Stimulated activated CD4-positive, alpha-beta T cell treated with anti-CD3 and anti-CD28 coated beads, Interleukin-12 subunit alpha, Interleukin-12 subunit beta, amount 100 ng/mL, for 4 hours (primary cell): ENCODE measurements around the gene TM7SF2.

Experiments used
- DNase-seq: peaks from one replicate; pipeline ENCODE4 v3.0.0-alpha.2; 2020

TM7SF2 gene

DNA sequence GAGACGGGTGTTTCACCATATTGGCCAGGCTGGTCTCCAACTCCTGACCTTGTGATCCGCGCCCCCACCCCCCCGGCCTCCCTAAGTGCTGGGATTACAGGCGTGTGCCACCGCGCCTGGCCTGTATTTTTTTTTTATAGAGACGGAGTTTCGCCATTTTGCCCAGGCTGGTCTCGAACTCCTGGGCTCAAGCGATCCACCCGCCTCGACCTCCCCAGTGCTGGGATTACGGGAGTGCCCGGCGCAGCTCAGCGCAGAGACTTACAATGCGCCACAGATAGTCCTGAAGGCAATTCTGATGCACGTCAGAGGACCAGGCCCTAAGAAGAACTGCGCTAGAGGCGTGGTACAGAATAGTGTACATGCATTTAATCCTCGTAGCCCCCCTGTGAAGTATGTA lies 16.2 kb upstream of the TM7SF2 start:
- no peak for DNase-seq

DNA sequence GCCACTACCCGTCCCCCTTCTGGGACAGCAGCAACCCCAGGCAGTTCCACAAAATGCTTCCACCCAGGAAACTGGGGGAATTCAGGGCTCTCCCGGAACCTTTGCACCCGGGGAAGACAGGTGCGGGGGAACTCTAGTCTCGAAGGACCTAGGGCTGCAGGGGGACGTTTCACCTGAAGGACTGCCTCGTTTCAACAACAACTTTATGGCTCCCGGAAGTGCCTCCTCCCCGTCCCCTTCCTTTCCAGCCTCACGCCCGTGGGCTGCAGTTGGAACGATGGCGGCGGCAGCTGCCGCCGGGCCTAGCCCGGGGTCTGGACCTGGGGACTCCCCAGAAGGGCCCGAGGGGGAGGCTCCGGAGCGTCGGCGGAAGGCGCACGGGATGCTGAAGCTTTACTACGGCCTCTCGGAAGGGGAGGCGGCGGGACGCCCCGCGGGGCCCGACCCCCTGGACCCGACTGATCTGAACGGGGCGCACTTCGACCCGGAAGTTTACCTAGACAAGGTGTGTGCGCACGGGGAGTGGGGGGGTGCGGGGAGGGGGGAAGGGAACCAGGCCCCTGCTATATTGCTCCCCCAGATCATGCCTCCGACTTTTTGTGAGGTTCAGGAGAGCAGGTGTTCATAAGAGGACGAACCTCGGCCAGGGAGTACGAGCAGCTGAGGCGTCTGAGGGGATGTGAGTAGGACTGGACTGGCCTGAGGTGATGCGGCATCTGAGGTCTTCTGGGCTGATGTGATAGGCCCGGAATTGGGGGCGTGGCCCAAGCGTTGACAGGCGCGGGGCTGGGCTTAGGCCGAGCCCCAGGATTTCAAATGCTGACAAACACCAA lies 15.5 kb upstream of the TM7SF2 start, which contains the start of gene VPS51:
TSS of gene VPS51 (plus strand) at position 241 of the 833 bp plus-strand sequence. CDS start at position 278, 37 bp downstream.
- peak; percentile 74 for DNase-seq

GRCh38 chr11:65096926-65097325 lies 14.7 kb upstream of the TM7SF2 start:
- DNase-seq = no peak

GRCh38 chr11:65100674-65101350 lies 10.9 kb upstream of the TM7SF2 start:
- DNase-seq = no peak

- DNase-seq = no peak
These were observed 9.3 kb upstream of the TM7SF2 start for GRCh38 chr11:65102142-65103095.

DNA sequence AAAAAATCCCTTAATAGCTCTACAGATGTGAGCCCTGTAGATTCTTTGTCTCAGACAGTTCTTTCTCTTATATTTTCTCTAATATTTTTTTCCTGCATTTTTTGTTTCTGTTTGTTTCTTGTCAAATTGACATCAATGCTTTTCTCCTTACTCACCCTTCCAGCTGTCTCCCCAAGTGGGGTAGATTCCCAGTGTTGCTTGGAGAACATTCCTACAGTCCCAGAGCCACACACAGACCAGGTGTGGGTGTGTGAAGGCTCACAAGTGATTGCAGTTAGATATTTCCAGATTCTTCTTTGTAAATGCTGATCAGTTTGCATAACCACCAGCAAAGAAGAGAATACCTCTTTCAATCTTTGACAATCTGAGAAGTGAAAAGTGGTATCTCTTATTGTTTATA lies 8.2 kb upstream of the TM7SF2 start:
- no peak for DNase-seq

GRCh38 chr11:65104628-65105027 lies 7.0 kb upstream of the TM7SF2 start:
- no peak for DNase-seq

DNA sequence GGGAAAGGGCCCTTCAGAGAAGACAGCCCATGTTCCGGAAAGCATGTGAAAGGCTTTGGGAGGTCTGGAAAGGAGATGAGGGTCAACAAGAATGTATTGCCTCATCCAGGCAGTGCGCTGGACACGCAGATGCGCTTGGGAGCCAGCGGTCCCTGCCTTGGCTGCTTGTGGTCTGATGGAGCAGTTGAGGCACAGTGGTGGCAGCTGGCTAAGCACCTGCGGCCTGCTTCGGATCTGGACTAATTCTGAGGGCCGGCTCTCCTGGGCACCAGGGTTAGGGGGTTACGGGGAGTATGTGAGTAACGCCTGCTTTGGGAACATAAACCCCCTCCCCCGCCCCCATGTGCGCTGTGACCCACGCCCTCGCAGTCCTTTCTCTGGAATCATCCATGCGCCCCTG lies 4.6 kb upstream of the TM7SF2 start:
- DNase-seq = no peak

- no peak for DNase-seq
These were observed 3.8 kb upstream of the TM7SF2 start for GRCh38 chr11:65107751-65108468.

DNA sequence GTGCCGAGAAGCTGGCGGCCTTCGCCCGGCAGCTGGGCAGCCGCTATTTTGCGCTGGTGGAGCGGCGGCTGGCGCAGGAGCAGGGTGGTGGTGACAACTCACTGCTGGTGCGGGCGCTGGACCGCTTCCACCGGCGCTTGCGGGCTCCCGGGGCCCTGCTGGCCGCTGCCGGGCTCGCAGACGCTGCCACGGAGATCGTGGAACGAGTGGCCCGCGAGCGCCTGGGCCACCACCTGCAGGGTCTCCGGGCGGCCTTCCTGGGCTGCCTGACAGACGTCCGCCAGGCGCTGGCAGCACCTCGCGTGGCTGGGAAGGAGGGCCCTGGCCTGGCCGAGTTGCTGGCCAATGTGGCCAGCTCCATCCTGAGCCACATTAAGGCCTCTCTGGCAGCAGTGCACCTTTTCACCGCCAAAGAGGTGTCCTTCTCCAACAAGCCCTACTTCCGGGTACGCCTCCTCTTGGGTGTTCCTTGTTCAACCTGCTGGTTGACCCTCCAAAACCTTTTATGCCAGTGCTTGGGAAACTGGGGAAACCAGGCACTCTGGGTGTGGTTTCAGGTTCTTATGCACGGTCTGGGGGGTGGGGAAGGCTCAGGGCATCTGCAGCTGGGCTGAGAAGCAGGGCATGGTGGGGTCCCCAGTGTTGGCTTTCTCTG lies 3.1 kb upstream of the TM7SF2 start:
- DNase-seq = no peak

DNA sequence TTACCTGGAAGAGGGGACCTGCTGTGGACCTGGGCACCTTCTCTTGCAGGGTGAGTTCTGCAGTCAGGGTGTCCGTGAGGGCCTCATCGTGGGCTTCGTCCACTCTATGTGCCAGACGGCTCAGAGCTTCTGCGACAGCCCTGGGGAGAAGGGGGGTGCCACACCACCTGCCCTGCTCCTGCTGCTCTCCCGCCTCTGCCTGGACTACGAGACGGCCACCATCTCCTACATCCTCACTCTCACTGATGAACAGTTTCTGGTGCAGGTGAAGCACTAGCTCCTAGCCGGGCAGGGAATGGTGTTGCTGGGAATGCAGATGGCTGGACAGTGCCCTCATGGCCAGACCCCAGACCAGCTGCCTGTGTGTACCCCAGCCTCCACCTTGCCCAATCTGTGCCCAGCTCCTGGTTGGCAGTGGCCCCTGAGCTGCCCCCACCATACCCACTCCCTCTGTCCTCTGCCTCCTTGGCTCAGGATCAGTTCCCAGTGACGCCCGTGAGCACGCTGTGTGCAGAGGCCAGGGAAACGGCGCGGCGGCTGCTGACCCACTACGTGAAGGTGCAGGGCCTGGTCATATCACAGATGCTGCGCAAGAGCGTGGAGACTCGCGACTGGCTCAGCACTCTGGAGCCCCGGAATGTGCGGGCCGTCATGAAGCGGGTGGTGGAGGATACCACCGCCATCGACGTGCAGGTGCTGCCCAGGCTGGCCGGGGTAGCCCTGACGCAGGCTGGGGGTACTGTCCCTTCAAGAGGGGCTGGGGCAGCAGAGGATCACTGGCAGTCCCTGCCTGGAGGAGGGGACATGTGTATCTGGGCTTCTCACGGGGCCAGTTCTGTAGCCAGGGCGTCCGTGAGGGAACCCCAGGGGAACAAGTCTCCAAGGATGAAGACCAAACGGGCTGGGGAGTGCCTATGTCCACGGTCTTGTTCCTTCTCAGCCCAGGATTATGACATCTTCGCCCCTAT lies 2.2 kb upstream of the TM7SF2 start:
- no peak for DNase-seq

GRCh38 chr11:65110354-65110861 lies 1.3 kb upstream of the TM7SF2 start:
- peak; percentile 97 for DNase-seq

DNA sequence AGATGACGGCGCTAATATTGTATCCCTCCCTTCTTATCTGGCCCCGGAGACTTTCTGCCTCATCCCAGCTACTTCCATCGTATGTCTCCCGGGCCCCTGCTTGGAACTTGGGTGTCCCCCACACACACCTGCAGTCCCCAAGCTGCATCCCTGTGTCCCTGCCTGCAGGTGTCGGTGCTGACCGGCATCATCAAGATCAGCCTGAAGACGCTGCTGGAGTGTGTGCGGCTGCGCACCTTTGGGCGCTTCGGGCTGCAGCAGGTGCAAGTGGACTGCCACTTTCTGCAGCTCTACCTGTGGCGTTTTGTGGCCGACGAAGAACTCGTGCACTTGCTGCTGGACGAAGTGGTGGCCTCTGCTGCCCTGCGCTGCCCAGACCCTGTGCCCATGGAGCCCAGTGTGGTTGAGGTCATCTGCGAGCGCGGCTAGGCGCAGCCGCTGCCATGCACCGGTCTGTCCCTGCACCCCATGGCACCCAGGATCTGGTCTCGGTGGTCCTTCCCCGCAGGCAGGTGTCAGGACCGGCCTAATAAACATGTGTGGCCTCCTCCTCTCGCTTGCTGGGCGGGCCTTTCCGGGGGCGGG lies 421 bp upstream of the TM7SF2 start:
- no peak for DNase-seq

- peak; percentile 74 for DNase-seq
These were observed 1.1 kb downstream of the TM7SF2 start for GRCh38 chr11:65112546-65113360.

DNA sequence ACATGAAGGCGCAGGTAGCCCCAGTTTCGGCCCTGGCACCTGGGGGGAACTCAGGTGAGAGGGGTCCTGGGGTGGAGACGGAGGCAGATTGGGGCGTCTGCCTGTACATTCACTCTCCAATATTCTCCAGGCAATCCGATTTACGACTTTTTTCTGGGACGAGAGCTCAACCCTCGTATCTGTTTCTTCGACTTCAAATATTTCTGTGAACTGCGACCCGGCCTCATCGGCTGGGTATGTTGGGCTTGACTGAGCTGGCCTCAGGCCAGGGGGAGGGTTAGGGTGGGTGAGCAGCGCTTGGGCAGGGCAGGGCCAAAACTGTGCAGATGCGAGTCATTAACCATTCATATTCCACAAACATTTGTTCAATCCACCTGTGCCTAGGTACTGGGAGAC lies 1.7 kb downstream of the TM7SF2 start:
- no peak for DNase-seq

DNA sequence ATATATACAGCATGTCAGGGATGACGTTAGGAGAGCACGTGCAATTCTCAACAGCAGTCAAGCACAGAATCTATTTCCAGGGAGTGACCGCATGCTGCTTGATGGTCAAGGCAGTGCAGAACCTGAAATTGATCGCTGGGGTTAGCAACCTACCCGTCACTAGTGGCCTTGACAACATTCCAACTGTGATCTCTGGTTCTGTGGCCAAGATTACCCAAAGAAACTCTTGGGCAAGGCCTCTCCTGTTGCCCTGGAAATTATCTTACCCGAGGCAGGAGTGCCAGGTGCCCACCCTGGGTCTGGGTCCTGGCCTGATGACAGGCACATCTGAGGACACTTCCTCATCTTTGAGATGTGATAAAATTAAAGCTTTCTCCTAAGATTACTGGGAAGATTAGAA lies 2.2 kb downstream of the TM7SF2 start:
- DNase-seq = no peak

DNA sequence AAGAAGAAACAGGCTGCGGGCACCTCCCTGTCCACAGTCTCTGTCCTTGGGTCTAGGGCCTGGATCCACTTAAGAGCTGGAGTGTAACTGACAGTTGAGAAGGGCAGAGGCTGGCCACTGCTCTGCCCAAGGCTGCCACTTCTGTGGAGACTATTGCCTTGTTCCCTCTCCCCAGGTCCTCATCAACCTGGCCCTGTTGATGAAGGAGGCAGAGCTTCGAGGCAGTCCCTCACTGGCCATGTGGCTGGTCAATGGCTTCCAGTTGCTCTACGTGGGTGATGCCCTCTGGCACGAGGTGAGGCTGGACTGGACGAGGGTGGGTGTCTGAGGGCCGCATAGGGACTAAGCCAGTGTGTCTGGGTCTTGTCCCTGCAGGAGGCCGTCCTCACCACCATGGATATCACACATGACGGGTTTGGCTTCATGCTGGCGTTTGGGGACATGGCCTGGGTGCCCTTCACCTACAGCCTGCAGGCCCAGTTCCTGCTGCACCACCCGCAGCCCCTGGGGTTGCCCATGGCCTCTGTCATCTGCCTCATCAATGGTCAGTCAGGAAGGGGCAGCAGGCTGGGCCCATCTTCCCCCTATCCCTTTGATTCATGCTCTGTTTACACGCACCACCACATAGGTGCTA lies 3.0 kb downstream of the TM7SF2 start:
- no peak for DNase-seq

GRCh38 chr11:65115361-65116082 lies 3.9 kb downstream of the TM7SF2 start:
- no peak for DNase-seq
